HuH-7 (cell line): Measurements from ENCODE around the gene DGCR6.
"Not testable (repeated sequence)": the region's sequence is repeated elsewhere in the genome, so short reads cannot be mapped to it uniquely, and the experiment has no call there.

Experiments used
- DNase-seq: peaks from one replicate; pipeline ENCODE4 v3.0.0; 2011; ENCODE audit warnings: low spot score

Gene DGCR6

GRCh38 chr22:18931905-18932652 is 26.0 kb downstream of the DGCR6 start:
- no peak for DNase-seq

DNA sequence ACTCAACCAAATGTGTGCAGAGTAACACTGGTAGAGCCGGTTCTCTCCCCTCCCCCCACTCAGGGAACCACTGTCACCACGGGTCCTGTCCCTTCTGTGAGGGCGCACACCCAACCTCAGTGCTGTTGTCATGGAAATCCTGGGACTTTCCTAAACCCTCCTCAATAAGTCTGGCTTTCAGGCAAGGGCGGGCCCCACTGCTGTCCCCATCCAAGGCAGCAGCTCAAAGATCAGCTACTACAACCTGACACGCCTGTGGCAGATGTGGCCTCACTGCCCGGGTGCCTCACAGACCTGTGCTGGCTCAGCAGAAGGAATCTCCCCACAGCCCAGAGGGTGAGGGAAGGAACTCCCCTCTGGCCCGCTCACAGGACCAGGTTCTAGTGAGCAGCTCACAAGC is 27.8 kb downstream of the DGCR6 start:
- DNase-seq, result no peak

- not testable (repeated sequence) for DNase-seq
Observed at GRCh38 chr22:18934688-18935087, 28.6 kb downstream of the DGCR6 start.

DNA sequence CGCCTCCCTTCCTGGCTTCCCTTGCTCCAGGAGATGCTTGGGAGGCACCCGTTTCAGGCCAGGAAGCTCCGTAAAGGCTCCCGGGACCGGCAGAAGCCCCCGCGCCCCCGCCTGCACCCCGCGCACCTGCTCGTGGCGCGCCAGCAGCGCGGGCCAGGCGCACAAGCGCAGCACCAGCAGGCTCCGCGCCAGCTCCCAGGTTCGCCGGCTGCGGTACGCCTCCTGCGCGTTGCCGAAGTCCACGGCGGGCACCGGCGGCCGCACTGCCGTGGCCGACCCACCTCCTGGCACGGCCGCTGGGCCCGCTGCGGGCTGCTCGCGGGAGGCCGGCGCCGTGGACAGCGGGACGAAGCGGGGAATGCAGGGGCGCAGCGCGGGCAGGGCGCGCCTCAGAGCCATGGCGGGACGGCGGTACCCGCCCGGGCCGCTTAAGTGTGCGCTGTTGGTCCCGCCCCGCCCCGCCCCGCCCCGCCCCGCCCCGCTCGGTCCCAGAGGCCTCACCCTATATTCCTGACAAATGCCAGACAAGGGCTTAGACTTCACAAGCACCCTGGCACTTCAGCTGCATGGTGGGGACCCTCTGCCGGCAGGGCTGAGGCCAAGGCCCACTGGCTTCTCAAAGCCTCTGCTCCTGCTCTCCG is 29.9 kb downstream of the DGCR6 start, which contains the start of gene PRODH:
Gene PRODH, minus strand, starts transcription at position 405 of the 641 bp plus-strand sequence. Its CDS starts 6 bp downstream, at position 399.
- no peak for DNase-seq

DNA sequence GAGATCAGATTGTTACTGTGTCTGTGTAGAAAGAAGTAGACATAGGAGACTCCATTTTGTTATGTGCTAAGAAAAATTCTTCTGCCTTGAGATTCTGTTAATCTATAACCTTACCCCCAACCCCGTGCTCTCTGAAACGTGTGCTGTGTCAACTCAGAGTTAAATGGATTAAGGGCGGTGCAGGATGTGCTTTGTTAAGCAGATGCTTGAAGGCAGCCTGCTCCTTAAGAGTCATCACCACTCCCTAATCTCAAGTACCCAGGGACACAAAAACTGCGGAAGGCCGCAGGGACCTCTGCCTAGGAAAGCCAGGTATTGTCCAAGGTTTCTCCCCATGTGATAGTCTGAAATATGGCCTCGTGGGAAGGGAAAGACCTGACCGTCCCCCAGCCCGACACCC is 32.6 kb downstream of the DGCR6 start:
- DNase-seq, result not testable (repeated sequence)

GRCh38 chr22:18947105-18947504 is 41.0 kb downstream of the DGCR6 start:
- not testable (repeated sequence) for DNase-seq

DNA sequence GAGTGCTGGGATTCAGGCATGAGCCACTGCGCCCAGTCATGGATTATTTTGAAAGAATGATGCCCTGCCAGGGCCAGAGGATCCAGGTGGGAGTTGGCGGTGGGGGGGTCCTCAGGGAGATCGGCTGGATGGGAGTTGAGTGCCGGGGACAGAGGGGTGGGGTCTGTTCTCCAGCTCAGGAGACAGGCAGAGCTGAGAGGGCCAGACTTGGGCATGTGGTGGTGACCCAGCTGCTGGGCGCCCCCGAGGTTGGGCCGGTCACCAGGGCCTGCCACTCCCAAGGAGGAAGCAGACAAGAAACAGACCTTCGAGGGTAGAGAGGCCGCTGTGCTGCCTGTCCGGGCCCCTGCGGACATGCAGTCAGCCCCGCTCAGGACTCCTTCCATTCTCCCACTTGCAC is 41.8 kb downstream of the DGCR6 start:
- DNase-seq, result no peak

- DNase-seq, result no peak
Observed at GRCh38 chr22:18950141-18950540, 44.0 kb downstream of the DGCR6 start.

- DNase-seq, result no peak
Observed at GRCh38 chr22:18952022-18952421, 45.9 kb downstream of the DGCR6 start.

DNA sequence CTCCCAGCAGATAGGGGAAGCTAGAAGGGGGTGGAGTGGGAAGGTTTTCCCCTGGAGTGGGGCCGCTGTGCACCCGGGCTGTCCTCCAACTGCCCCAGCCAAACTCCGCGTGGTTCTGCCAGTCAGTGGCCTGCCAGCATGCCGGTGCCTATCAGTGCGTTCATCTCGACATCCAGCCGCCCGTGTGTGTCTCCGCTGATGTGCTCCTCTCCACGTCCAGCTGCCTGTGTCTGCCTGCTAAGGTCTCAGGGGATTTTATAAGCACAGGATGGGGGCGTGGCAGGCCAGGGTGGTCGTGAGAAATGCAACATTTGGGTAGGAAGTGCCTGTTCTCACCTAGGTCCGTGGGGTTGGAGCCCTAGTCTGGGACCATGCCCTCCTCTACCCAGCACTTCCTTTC is 47.0 kb downstream of the DGCR6 start:
- DNase-seq, result not testable (repeated sequence)

- DNase-seq, result peak; percentile 79
Observed at GRCh38 chr22:18954303-18954989, 48.3 kb downstream of the DGCR6 start.

DNA sequence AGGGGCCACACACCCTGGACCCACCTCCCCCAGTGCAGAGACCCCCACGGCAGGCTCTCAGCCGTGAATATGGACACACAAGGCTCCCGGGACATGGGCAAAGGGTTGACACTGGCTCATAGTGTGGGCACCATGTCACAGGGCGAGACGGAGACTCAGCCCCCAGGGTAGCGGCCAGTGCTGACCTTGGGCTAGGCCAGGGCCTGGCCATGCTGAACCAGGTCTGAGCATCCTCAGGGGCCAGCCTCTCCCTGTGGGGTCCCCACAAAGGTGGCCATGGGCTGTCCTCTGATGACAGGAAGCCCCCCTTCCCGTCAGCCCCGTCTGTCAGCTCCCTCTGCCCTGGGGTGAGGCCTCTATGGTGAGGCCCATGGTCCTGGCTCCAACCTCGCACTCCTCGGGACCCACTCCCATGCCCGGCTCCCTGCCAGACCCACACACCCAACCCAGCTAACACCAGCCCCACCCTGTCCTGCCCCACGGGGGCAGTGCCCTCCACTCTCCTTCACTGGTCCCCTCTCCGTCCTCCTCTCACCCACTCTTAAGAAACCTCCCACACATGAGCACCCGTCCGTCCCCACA is 49.0 kb downstream of the DGCR6 start:
- no peak for DNase-seq

GRCh38 chr22:18955696-18956095 is 49.6 kb downstream of the DGCR6 start:
- DNase-seq, result no peak

- not testable (repeated sequence) for DNase-seq
Observed at GRCh38 chr22:18956121-18956895, 50.2 kb downstream of the DGCR6 start.

DNA sequence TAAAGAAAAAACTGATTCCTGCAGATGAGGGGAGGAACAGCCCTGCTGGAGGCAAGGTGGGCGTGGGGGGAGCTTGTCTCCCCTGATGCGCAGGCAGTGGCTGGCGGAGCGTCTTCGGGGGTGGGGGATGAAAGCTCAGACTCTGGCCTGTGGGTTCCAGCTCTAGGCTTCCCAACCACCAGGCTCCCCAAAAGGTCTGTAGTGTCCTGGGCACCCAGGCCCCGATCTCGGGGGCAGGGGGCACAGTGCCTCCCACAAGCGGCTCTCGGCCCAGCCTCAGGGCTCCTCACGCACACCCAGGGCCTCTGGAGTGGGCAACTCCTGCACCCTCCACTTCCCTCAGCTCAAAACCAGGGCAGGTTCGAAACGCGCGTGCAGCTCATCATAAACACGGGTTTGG is 50.8 kb downstream of the DGCR6 start:
- DNase-seq, result not testable (repeated sequence)

DNA sequence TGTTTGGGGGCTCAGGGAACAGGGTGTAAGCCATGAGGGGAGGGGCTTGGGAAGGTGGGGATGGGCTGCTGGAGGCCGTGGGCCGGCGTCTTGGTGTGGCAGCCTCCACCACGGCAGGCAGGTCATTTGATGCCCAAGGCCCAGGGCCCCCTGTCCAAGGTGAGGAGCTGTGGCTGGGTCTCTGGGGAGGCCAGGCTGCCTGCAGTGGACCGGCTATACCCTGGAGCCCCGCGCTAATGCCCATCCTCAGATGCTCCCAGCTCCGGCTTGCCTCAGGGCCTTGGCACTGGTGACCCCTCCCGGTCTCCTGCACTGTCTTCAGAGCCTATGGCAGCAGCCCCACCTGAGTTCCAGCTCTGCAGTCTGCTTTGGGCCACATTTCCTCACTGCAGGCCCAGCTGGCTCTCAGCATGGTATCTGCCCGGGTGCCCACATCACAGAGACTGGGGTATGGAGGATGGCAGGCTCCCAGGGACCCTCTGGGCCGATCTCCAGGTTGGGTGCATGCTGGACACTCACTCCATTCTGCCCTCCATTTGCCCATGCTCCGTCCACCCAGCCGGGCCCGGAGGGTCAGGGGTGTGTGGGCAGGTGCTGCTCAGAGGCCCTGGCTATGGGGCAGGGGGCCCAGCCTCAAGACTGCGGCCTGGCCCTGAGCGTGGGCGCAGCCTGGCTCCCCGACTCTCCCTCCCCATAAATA is 51.7 kb downstream of the DGCR6 start:
- DNase-seq, result not testable (repeated sequence)

DNA sequence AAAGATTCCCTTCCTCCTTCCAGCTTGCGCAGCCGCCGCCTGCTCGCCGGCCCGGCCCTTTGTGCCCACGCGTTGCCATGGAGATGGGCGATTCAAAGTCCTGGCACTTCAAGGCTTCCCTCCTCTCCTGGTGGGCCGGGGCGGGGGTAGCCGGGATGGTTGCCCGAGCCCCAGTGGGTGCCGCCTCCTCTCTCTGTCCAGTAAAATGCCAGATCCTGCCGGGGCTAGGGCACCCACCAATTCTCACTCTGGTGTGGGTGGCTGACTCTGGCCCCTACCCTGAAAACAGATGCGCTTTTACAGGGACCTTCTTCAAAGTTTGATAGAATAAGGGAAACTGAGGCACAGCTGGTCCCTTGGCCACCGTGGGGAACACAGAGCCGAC is 52.2 kb downstream of the DGCR6 start:
- not testable (repeated sequence) for DNase-seq

DNA sequence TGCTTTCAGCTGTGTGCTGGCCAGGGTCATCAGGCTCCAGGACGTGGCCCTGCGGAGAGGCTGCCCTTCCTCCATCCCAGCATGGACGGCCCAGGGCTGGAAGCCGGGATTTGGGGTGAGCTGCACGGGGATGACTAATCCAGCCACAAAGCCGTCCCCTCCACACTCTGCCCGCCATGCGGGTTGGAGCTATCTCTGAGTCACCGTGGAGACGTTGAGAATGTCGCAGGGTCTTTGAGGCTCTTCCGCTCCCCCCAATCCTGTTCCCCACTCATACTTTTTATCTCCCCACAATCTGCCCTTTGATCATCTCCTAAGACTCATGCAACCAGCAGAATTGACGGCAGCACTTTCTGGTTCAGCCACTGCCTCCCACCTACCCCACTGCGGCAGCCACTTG is 52.6 kb downstream of the DGCR6 start:
- not testable (repeated sequence) for DNase-seq

DNA sequence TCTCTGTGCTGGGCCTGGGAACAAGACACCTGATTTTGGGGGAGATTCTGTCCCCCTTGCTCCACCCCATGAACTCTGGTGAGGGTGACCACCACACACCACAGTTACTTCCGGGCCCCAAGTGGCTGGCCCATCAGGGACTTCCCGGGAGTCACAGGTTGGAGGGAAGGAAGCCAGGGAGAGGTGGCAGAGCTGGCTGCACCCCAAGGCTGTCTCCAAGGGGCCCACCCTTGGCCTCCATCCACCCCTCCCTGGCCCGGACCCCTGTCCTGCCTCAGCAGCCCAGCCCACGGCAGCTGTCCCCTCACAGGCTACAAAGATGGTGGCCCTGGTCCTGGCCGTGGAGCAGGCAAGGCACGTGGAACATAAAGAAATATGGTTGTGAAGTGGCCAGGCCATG is 53.1 kb downstream of the DGCR6 start:
- DNase-seq, result not testable (repeated sequence)

DNA sequence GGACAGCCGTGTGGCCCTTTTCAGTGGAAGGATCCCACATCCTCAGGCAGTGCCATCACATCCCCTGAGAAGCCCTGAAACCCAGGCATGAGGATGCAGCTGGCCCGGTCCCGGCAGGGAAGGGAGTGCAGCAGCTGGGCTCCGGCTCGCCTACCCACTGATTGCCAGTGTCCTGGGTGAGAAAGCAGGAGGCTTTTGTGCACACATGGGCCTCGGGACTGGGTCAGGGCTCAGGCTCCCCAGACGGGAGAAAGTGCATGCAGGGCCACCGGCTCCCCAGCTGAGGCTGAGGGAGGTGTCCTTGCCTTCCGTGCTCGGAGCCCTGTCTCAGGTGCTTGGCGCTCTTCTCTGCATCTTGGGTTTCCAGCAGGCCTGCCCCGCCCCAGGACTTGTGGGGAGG is 53.6 kb downstream of the DGCR6 start:
- DNase-seq, result not testable (repeated sequence)

DNA sequence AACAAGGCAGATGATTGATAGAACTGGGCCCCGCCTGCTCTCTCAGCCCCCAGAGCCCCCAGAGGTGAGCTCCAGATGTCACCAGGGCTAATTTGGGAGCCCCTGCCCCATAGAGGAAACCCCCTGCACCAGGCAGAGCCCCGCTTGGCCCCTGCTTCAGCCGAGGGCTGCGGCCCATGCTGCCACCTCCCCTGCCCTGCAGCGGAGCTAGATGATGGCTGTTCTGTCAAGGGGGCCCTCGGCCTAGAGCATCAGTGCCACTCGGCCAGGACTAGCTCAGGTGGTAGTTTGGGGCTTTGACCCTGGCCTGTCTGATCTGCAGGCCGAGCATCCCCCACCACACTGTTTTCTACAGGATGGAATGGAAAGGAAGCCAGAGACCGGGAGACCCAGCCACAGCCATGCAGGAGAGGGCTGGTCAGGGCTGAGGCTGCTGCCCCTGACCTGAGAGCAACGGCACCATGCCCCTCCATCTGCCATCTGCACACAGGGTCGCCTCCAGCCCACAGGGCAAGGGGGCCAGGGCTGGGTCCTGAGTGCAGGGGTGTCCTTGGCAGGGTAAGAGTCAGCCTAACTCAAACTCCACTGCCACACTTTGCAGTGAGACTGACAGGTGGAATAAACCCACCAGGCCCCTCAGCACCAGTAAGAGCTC is 54.2 kb downstream of the DGCR6 start:
- DNase-seq, result not testable (repeated sequence)
